GM21367 (cell line): Measurements from ENCODE around the gene HSD11B2.

Experiments used
- ATAC-seq: cut with Tn5 transposase; IDR thresholded peaks from one replicate; pipeline ENCODE4 v1.9.1; 2021; ENCODE audit not compliant: unreplicated experiment

HSD11B2 gene

DNA sequence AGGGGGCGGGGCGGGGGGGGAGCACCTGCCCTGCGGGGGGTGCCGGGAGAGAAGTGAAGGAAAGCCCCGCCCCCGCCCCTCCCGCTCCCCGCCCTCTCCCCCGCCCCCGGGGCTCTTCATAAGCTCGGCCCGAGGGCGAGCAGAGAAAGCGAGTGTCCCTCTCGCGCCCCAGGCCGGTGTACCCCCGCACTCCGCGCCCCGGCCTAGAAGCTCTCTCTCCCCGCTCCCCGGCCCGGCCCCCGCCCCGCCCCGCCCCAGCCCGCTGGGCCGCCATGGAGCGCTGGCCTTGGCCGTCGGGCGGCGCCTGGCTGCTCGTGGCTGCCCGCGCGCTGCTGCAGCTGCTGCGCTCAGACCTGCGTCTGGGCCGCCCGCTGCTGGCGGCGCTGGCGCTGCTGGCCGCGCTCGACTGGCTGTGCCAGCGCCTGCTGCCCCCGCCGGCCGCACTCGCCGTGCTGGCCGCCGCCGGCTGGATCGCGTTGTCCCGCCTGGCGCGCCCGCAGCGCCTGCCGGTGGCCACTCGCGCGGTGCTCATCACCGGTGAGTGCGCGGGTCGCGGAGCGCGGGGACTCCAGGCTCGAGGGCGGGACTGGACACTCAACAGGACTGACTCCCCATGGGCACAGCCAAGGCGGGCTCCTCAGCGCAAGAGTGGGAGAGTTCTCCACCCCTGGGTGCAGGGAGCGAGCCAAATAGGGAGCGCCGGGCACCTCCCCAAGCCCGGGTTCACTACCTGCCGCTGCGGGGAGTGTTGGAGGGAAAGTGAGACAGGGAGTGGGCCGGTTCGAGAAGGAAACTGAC is at the start of gene HSD11B2:
Gene HSD11B2, plus strand, starts transcription at position 145 of the 798 bp plus-strand sequence. Its CDS starts 128 bp downstream, at position 273.
- ATAC-seq, result no peak

DNA sequence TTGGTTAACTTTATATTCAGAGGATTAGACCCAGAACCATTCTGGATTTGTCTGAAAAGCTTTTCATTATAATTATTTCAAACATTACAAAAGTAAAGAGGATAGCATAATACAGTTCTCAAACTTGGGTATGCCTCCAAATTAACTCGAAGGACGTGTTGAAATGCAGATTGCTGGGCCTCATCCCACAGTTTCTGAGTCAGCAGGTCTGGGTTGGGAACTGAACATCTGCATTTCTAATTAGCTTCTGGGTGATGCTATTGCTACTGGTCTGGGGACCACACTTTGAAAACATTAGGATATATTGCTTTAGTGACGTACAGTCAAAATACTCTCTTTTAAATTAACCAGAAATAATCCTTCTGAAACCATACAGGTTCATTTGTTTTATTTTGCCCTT is 47.6 kb upstream of the HSD11B2 start:
- ATAC-seq, result no peak

DNA sequence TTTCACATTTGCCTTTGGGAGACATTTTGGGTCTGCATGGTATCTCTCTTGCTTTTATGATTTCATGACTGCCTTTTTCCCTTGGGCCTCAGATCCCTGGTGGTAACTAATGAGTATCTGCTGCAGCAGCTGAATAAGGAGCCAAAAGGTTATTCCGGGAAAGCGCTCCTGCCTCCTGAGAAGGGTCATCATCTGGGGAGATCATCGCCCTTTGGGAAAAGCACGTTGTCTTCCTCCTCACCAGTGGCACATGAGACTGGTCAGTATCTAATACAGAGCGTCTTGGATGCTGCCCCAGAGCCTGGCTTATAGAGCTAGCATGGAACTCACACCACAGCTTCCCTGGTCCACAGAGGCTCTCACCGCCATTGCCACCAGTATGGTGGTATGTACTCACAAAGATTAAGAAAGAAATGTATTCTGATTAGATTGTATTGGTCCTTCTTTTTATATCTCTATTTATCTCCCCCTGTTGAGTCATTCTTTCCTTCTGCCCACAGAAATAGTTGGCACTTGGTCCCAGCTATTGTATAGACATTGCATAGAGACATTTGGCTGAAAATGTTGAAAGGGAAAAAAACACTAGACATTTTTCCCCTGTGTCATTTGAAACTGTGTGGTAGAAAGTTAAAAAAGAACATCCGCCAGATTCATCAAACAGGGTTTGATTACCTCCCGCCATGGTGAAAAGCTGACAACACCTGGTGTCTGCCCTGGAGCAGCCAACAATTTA is 46.0 kb upstream of the HSD11B2 start:
- ATAC-seq, result no peak

DNA sequence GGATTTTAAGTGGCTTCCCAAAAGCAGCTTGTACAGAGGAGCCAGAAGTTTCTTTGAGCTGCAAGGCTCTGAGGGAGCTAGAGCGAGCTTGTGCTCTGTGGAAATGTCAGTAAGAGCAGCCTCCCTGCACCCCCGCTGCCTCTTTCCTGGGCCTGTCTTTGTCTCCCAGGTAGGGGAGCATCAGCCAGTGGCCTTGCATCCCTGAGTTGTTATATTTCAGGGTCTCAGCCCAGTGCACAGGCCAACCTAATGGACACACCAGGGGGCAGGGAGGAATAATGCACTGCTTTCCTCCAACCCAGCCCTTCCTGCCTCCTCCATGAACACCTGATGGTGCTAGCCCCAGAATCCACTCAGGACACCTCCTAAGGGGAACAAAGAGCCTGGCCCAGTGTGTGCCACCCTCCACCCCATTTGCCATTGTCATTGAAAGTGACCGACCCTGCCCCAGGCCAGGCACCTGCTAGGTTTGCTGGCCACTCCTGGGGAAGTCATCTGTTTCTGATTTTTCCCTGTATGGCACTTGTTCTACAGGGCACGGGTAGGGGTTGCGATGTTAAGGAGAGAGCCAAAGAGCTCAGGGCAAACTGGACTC is 44.0 kb upstream of the HSD11B2 start:
- ATAC-seq, result no peak

DNA sequence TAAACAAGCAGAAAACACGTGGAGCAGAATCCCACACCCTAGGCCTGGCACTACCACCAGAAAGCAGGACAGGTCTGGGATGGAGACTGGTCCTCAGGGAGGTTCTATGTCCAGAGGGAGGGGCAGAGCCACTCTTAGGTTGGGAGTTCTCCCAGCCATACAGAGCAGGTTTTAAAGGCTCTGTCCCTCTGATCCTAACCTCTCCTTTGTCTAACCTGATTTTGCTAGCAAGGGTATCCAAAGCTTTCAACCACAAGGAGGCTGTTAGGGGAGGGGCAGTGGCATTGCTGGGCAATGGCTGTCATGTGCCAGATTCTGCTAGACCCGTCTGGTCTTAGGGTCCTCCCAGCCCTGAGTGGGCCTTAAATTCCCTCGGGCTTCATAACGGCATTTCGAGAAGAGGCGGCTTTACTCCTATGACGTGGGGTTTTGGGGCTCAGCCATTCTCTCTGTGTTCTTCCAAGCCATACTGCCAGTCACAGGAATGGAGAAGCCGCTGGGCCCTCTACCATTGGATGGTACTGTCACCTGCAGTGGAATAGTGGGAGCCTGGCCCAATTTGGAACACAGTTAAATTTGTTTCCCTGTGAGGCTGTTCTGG is 43.3 kb upstream of the HSD11B2 start:
- ATAC-seq, result no peak

DNA sequence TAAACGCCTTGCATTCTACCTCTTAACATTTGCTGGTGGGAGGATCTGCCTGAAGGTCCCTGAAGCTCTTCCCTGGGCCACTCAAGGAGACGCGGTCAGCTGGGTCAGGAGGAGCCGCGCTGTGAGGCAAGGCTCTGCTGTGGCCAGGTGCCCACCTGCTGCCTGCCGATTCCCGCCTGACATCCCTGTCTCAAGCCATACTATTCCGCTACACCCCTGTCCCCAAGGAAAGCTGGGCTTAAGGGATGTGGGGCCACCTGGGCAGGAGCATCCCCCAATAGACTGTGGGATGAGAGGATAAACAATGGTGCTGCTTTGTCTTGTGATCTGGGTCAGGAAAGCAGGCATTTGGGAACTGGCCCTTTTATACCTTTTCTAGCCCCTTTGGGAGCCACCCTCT is 42.7 kb upstream of the HSD11B2 start:
- no peak for ATAC-seq

DNA sequence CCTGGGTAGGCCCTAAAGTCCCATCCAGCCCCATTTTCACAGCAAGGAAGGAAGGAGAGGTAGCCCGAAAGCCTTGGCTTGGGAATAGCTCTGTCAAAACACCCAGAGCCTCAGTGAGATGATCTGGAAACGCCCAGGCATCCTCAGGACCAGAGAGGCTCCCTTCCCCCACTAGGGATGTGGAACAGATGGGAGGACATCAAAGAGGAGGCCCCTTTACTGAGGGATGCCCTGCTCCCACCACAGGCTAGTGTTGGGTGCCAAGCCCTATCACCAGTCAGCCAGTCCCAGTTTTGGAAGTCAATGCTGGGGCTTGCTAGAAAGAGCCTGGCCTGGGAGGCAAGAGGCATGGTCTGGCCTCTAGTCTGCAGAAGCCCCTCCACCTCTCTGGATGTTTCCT is 42.3 kb upstream of the HSD11B2 start:
- no peak for ATAC-seq

DNA sequence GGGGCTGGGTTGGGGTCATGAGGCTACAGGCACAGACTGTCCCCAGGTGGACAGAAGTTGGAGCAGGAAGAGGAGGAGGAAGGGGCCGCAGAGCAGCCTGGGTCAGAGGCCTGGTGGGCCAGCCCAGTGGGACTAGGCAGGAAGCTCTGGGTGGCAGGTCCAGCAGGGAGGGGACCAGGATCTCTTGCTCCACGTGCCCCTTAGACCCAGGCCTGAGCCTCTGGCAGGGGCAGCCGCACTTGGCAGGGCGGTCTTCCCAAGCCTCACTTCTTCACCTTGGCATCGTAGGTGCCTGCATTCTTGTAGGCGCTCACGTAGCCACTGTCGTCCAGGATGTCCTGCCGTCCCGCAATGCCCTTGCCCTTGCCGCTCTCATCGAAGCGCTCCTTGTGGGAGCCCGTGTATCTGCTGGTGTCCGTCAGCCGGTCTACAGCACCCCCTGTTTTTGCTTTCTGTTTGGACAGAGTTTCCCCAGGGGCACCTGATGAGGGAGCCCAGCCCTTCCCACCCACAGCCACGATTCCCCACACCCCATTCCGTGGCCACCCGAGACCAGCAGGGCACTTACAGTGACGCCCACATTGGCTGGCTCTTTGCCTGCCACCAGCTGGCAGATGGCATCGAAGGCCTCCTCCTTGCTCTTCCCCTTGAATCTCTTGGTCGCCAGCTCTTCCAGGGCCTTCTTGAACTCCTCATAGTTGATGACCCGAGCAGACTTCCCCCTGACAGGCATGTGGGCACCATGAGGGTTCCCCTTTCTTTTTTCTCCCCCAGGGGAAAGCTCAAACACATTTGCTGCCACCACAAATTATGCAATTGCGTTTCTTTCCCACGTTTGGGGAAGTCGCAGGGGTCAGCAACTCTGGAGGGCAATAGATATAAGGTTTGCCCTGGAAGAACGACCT is 40.8 kb upstream of the HSD11B2 start:
- no peak for ATAC-seq

DNA sequence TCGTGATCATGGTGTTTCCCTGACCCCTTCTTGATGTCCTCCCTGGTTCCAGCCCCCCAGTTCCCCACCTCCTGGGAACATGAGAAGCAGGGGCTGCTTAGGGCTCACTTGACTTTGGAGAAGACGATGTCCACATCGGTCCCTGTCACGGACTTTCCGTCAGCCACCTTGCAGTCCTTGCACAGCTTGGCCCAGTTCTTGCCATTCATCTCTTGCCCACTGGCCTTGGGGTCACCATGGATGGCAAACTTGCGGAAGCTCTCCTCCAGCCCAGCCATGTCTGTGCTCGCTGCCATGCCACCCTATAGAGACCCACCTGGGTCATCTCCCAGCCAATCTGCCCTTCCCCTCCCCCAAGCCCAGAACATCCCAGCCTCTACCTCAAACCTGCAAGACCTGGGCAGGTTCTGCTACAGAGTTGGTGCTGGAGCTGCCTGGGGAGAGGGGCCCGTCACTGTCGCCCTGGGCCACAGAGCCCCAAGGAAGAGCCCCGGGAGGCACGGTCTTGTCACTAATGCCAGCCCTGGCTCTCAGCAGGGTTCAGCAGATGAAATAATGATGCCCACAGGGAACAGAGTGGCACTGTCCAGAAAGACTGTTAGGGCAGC is 40.0 kb upstream of the HSD11B2 start:
- ATAC-seq, result no peak

DNA sequence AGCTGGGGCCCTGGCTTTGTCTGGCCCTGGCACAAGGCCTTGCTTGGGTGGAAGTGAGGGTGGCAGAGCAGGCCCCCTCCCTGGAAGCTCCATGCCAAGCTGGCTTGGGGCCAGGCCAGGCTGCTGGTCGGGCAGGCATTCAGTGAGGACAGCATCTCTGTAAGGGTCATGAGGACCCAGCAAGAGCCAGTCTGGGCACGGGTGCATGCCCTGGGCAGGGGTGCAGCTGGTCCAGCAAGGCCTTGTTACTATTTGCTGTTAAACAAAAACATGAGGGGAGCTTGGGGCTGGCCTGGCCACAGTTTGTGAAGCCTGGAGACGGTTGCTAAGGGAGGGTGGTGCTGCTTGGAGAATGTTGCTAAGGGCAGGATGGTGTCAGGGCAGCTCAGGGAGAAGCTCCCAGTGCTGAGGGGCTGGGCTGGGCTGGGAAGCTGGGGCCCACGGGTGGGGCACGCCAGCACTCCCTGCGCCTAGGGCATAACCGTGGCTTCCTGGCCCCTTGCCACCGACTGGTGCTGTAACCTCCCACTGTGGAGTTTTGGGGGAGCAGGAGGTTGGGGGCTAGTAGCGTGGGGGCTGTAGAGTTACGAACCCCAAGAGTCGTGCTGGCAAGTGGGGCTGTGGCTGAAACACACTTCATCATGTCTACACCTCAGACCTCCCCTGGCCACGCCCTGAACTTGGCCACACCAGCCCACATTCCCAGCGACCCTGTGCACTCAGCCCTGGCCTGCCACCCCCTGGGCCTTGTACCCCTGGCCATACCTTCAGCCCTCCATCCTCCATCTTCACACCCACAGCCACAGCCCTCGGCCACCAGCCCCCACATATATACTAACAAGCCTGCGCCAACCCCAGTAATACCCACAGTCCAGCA is 39.3 kb upstream of the HSD11B2 start:
- no peak for ATAC-seq

DNA sequence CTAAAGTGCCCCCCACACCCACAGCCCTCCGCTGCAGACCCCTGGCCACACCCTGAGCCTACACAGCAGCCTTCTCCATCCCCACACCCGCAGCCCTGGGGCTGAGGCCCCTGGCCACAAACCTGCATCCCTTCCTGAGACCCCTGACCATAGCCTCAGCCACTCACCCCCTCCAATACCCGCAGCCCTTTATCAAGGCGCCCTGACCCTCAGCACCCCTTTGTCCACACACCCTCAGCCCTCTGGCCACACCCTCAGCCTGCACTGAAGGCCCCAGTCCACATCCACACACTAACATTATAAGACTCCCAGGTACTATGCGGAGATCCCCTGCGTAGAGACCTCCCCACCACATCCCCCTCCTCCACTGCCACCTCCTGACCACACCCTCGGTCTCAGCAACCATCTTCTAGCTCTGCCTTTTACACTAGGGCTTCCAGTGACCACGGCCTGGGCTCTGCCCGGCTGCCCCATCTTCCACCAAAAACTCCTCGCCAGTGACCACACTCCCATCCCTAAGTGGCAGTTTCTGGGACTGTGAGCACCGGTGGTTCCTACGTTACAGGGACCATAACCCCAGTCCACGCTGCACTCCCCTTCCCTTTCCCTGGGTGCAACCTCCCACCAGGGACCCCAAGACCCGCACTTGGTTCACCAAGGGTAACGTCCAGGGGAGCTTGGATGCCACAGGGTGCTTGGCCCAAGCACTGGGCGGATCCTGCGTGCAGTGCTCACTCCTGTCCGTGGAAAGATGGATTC is 38.4 kb upstream of the HSD11B2 start:
- no peak for ATAC-seq

DNA sequence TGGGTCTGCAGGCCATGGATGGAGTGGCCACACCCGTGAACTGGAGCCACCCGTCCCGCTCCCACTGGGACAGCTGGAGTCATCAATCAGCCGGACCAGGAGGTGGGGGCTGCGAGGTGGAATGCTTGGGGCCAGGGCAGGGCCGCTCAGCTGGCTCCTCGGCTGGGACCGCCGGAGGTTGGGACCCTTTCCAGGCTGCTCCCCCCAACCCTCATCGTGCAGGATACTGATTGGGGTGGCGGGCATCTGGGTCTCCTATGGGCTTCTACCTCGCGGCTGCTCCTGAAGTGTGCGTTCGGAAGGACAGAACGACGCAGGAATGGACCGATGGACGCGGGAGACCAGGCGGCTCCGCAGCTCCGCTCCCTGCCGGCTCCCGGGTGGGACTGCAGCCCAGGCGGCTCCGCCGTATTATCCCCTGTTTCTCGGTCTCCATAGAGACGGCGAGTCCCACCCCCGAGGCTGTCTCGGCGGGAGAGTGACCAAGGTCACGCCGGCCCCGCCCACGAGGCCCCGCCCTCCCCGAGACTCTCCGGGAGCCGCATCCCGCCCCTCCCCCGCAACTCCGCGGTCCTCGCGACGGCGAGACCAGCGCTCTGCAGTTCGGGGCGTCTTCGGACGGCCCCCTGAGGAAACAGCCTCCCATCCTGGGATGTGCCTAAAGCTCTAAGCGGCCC is 37.7 kb upstream of the HSD11B2 start, which contains the start of gene TPPP3:
Gene TPPP3, minus strand, starts transcription at position 388 of the 677 bp plus-strand sequence. CDS start 2,387 bp downstream, outside the sequence.
- ATAC-seq, result no peak

DNA sequence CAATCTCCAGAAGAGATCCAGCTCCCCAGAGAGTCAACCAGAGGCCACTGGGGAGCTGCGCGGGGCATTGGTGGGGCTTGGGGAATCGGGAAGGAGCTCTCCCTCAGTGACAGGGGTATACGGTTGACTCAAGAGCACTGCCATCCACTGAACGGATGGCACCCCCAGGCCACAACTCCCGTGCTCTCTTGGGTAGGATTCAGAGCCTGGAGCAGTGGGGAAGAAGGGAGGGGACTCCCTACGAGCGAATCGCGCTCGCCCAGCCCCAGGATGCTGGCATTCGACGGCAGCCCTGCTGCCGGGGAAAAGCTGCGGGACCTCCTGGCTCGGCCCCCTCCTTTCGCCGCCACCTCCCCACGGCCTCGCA is 37.1 kb upstream of the HSD11B2 start:
- no peak for ATAC-seq

DNA sequence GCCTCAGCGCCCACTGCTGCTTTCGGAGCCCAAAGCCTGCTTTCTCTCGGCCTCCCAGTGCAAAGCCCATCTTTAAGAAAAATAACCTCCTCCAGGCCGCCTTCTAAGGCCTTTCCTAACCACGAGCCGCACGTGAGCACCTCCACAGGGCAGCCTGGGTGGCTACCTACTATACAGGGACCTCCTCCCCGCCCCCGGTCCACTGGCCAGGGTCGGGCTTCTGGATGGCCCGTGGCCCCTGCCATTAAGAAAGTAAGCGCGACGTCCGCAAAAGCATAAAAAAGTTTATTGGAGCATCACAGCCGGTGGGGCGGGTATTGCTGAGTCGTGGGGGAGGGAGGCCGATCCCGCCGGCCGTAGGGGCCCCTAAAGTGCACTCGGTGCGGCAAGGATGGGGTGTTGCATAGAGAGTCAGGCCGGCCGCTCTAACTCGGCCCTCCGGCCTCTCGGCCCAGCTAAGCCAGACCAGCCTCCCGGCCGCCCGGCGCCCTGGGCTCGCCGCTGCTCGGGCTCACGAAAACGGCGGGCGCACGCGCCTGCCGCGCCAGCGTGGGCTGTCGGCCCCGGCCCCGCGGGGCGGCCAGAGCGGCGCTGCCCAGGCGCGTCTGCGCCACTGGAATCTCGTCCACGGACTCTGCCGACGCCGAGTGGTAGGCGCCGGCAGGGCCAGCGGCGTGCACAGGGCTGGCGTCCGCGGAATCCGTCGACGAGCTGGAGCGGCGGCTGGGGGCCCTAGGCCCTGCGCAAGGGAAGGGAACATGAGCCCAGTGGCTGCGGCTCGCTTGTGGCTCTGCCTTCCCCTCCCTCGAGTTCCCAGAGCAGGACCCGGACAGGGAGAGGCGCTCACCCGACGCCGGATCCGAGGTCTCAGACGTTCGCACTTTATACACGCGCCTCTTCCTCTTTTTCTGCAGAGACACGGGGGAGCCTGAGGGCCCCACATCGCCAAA is 36.5 kb upstream of the HSD11B2 start:
- no peak for ATAC-seq

DNA sequence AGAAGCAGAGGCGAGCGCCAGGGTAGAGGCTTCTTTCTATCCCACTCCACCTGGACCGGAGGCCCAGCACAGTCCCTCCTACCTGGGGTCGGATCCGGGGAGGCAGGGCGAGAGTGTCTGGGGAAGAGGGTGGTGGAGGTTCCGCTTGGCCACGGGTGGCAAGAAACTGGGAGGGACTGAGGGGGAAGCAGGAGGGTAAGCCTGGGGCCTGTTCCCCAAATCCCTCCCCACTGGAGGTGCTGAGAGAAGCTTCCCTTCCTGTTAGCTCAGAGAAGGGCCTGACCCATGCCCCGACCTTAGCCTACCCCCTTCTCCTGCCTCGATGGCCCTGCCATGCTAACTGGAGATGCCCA is 35.8 kb upstream of the HSD11B2 start:
- no peak for ATAC-seq

DNA sequence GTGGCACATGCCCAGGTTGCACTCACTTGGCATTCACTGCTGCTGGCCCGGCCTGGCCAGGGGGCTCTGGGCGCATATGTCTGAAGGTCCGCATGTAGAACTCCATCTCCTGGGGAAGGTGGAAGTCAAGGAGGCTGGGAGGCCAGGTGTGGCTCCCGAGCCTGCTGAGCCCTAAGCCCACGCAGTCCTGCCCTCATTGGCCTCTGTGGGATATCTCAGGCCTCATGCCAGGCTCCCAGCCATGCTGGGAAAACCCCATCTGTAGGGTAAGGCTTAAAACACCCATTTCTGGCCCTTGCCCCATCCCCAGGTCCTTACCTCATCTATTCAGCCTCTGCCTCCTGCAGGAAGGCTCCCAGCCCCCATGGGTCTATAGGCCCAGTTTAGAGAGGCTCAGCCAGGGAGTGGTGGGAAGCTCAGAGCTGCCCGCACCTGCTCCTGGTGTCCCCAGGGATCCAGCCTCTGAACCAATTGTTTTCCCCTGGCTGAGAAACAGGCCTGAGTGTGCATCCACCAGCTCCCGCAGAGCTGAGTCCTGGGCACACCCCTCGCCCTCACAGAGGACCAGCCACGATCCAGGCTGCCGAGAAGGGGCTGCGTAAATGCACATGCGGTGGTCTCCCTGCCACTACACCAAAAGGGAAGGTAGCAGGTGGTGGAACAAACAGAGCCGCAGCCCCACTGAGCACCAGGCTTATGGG is 35.3 kb upstream of the HSD11B2 start:
- ATAC-seq, result no peak
